Measurements from ENCODE around the gene PIGQ.

GRCh38 chr16:559411-560203 lies 10.2 kb upstream of the PIGQ start:
- TF ChIP-seq EP300 (IDR thresholded peaks at IDR 0.05) (no peak), POLR2AphosphoS5 (IDR thresholded peaks at IDR 0.05) (no peak)
